Central memory CD8-positive, alpha-beta T cell (primary cell): ENCODE data around the gene MRPS17.
"Not testable (repeated sequence)": the region's sequence is repeated elsewhere in the genome, so short reads cannot be mapped to it uniquely, and the experiment has no call there.

ENCODE experiments used
- ATAC-seq: fragments of 150-1000 bp; cut with Tn5 transposase; replicated peaks from 2 replicates; pipeline ENCODE4 v1.10.0; 2022; ENCODE audit warnings: mild to moderate bottlenecking, moderate FRiP score, moderate number of reproducible peaks; ENCODE audit not compliant: poor library complexity, severe bottlenecking; ENCODE audit errors: extremely low read depth
- DNase-seq, 2 donors: peaks; one replicate each; pipeline ENCODE4 v3.0.0; 2021; ENCODE audit warnings: low spot score in 2 of 2
- H3K27ac Mint-ChIP-seq: one replicate; pipeline ENCODE4 v1.8.0; 2022; ENCODE audit warnings: low read depth, mild to moderate bottlenecking, moderate library complexity, mixed read lengths
- H3K27me3 Mint-ChIP-seq: one replicate; pipeline ENCODE4 v1.8.0; 2022; ENCODE audit warnings: mixed read lengths
- H3K36me3 Mint-ChIP-seq: one replicate; pipeline ENCODE4 v1.8.0; 2022; ENCODE audit warnings: mild to moderate bottlenecking, moderate library complexity, mixed read lengths; ENCODE audit not compliant: insufficient read depth
- H3K4me1 Mint-ChIP-seq: one replicate; pipeline ENCODE4 v1.8.0; 2022; ENCODE audit warnings: mixed read lengths
- H3K4me3 Mint-ChIP-seq: one replicate; pipeline ENCODE4 v1.8.0; 2022; ENCODE audit warnings: mild to moderate bottlenecking, moderate library complexity, mixed read lengths
- H3K9me3 Mint-ChIP-seq: one replicate; pipeline ENCODE4 v1.8.0; 2022; ENCODE audit warnings: mixed read lengths

The MRPS17 gene

DNA sequence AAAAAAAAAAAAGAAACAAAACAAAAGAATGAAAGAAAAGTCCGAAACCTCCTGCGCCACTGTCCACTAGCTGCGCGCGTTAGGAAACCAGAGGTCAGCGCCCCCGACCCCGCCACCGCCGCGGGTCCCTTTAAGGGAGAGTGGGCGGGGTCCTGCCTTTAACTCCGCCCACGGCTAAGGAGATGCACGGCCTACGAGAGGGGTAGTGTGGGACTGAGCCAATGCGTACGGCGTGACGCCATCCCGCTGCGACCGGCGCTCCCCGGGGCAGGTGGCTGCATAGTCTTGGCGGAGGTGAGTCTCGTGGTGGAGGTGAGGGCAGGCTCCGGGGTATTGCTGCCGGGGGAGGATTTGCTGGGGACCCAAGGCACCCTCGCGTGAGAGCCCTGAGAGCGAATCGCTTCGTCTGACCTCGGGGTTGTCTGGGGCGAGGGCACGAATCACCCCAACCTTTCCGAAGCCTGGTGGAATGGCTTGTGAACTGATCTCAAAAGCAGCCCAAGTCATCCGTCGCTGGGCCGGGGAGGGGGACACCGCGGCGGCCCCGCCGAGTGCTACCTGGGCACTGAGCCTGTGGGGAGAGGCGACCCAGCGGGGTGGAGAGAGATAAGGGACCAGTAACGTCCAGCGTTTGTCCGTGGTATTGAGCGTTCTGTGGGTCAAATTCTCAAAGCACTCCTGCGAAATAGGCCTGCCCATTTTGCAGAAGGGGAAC, at the start of gene MRPS17:
TSS of gene MRPS17 (plus strand) at position 241 of the 715 bp plus-strand sequence. CDS start 1,319 bp downstream, outside the sequence.
- no peaks in the 10 kb centered on the region for H3K9me3 Mint-ChIP-seq
- peak; percentile 85 to 90 for DNase-seq
- peak within 1 kb of the TSS; percentile 92 for H3K4me3 Mint-ChIP-seq
- H3K36me3 Mint-ChIP-seq, result peaks cover 17% of the 10 kb centered on the region
- H3K27ac Mint-ChIP-seq, result peak within 1 kb of the TSS; percentile 96
- peaks cover 17% of the 10 kb centered on the region for H3K4me1 Mint-ChIP-seq
- no peaks in the 10 kb centered on the region for H3K27me3 Mint-ChIP-seq
- peak; percentile 100 for ATAC-seq

DNA sequence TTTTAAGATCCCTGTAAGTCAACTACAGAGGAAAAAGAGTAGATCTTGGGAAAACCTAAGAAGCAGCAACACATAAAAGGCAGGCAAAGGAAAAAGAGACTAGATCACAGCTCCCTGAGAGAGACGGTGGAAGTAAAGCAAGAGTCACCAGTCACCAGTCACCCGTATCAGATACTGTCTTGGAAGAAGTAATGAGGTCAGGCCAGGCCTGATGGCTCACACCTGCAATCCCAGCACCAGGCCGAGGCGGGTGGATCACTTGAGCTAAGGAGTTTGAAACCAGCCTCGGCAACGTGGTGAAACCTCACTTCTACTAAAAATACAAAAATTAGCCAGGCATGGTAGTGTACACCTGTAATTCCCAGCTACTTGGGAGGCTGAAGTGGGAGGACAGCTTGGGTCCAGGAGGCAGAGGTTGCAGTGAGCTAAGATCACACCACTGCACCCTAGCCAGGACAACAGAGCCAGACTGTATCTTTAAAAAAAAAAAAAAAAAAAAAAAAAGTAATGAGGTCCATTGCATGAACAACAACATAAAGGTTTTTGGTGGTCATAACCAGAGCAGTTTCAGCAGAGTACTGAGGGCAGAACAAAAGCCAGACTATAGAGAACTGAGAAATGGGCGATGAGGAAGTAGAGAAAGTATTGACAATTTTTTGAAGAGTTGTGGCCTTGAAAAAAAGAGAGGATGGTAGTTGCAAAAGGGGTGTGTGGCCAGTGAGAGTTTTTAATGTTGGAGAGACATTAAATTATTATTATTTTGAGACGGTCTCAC, 47.5 kb upstream of the MRPS17 start:
- no peak overlapping the region for H3K4me3 Mint-ChIP-seq
- no peak for ATAC-seq
- H3K9me3 Mint-ChIP-seq, result no peaks in the 10 kb centered on the region
- H3K27ac Mint-ChIP-seq, result no peak overlapping the region
- DNase-seq, result no peak
- H3K27me3 Mint-ChIP-seq, result no peaks in the 10 kb centered on the region
- no peaks in the 10 kb centered on the region for H3K4me1 Mint-ChIP-seq
- no peaks in the 10 kb centered on the region for H3K36me3 Mint-ChIP-seq

- DNase-seq (no peak), ATAC-seq (no peak)
- no peak overlapping the region for H3K27ac Mint-ChIP-seq
- H3K4me3 Mint-ChIP-seq, result no peak overlapping the region
- H3K27me3 Mint-ChIP-seq, result no peaks in the 10 kb centered on the region
- no peaks in the 10 kb centered on the region for H3K9me3 Mint-ChIP-seq
- H3K4me1 Mint-ChIP-seq, result no peaks in the 10 kb centered on the region
- H3K36me3 Mint-ChIP-seq, result peaks cover 2% of the 10 kb centered on the region
Observed at GRCh38 chr7:55912748-55913158, 38.9 kb upstream of the MRPS17 start.

GRCh38 chr7:55917771-55918170, 33.9 kb upstream of the MRPS17 start:
- ATAC-seq (no peak), DNase-seq (no peak)
- H3K27me3 Mint-ChIP-seq, result no peaks in the 10 kb centered on the region
- H3K36me3 Mint-ChIP-seq, result no peaks in the 10 kb centered on the region
- no peaks in the 10 kb centered on the region for H3K4me1 Mint-ChIP-seq
- no peaks in the 10 kb centered on the region for H3K9me3 Mint-ChIP-seq
- H3K4me3 Mint-ChIP-seq, result no peak overlapping the region
- no peak overlapping the region for H3K27ac Mint-ChIP-seq

DNA sequence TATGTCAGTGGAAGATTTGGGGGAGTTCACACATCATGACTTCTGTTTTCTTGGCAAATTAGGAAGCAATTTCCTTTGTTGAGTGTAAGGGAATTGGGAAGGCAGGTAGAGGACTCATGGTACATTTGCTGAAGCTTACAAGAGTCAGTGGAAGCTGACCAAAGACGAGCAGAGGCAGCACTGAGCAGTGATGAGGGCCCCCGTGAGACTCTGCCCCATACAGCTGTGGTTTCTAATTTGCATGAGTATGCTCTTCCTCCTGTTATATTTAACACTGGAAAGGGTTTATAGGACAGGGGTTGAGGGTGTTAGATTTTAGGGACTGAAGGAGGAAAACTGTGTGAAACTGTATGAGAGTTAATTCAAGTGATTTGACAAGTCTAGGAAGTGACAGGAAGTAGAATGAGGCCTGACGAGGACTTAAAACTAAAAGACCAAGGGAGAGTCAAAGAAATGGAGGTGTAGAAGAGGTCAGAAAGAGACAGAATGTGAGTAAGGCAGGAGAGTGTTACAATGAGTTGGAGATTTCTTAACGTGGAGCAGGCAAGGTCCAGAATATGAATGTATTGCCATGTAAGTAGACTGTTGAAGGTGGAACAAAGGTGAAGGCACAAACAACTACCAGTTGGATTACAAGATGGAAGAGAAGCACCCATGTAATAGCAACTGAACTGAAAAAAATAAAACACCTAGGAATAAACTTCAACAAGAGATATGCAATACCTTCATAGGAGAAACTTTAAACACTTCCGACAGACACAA, 23.5 kb upstream of the MRPS17 start:
- Mint-ChIP-seq H3K9me3 (no peaks in the 10 kb centered on the region), H3K27ac (no peak overlapping the region), H3K27me3 (no peaks in the 10 kb centered on the region), H3K4me3 (no peak overlapping the region), H3K36me3 (no peaks in the 10 kb centered on the region), H3K4me1 (no peaks in the 10 kb centered on the region)
- no peak for DNase-seq
- ATAC-seq, result no peak

DNA sequence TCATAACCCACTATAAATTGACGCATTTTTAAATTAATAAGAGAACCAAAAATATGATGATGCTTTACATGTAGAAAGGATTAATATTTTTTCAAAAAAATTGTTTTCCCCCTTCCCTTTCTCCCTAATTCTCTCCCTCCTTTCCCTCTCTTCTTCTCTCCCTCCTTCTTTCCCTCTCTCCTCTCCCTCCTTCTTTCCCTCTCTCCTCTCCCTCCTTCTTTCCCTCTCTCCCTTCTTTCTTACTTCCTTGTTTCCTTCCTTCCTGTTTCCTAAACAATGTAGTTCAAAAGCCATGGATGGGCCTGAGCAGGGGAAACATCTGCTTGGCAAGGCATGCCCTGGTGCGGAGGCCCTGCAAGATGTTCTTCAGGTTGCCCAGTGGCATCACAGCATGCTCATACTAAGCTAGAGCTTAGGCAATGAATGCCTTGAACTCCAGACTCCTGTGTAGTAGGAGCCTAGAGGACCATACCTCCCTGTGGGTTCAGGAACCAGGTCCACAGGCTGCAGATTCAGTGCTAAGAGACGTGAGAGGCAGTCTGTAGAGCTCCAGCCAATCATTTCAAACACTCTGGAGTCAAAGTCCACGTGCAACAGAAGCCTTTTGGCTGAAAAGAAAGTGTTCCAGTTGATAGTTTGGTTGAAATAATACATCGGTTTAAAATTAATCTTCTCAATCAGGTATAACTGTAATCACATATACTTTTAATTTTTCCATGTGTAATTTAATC, 20.1 kb upstream of the MRPS17 start:
- ATAC-seq, result no peak

DNA sequence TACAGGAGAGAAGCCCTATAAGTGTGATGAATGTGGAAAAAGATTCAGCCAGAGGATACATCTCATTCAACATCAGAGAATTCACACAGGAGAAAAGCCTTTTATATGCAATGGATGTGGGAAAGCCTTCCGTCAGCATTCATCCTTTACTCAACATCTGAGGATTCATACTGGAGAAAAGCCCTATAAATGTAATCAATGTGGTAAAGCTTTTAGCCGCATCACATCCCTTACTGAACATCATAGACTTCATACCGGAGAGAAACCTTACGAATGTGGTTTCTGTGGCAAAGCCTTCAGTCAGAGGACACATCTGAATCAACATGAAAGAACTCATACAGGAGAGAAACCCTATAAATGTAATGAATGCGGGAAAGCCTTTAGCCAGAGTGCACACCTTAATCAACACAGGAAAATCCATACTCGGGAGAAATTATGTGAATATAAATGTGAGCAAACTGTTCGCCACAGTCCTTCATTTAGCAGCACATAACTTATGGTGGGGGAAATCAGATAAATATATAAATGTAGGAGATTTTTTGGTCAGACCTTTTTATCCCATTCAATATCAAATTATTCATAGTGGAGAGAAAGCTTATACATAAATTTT, 12.1 kb upstream of the MRPS17 start:
- ATAC-seq (no peak), DNase-seq (no peak)
- Mint-ChIP-seq H3K4me1 (no peaks in the 10 kb centered on the region), H3K9me3 (peaks cover 20% of the 10 kb centered on the region), H3K27ac (no peak overlapping the region), H3K4me3 (no peak overlapping the region), H3K36me3 (no peaks in the 10 kb centered on the region), H3K27me3 (no peaks in the 10 kb centered on the region)

More for the DNA sequence above, 20.1 kb upstream of the MRPS17 start:
- Mint-ChIP-seq H3K27me3 (no peaks in the 10 kb centered on the region), H3K9me3 (peaks cover 4% of the 10 kb centered on the region), H3K4me1 (no peaks in the 10 kb centered on the region), H3K27ac (no peak overlapping the region), H3K36me3 (no peaks in the 10 kb centered on the region), H3K4me3 (no peak overlapping the region)
- no peak for DNase-seq

GRCh38 chr7:55946545-55946944, 5.1 kb upstream of the MRPS17 start:
- no peak overlapping the region for H3K27ac Mint-ChIP-seq
- H3K9me3 Mint-ChIP-seq, result no peaks in the 10 kb centered on the region
- H3K36me3 Mint-ChIP-seq, result peaks cover 1% of the 10 kb centered on the region
- ATAC-seq (no peak), DNase-seq (no peak)
- H3K4me3 Mint-ChIP-seq, result no peak overlapping the region
- peaks cover 1% of the 10 kb centered on the region for H3K4me1 Mint-ChIP-seq
- H3K27me3 Mint-ChIP-seq, result no peaks in the 10 kb centered on the region

DNA sequence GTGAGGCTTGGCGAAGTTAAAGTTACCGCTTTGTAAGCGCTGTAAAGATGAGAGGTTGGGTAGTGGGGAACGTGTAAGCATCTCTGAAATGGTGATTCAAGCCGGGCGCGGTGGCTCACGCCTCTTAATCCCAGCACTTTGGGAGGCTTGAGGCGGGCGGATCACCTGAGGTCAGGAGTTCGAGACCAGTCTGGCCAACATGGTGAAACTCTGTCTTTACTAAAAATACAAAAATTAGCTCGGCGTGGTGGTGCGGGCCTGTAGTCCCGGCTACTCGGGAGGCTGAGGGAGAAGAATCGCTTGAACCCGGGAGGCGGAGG, 635 bp downstream of the MRPS17 start:
- Mint-ChIP-seq H3K27ac (peak overlapping the region; percentile 96), H3K4me1 (peaks cover 19% of the 10 kb centered on the region), H3K4me3 (peak overlapping the region; percentile 92), H3K36me3 (peaks cover 17% of the 10 kb centered on the region)
- not testable (repeated sequence) for H3K9me3 Mint-ChIP-seq, DNase-seq, H3K27me3 Mint-ChIP-seq
- ATAC-seq, result peak; percentile 4

- peak overlapping the region; percentile 12 for H3K27ac Mint-ChIP-seq
- peaks cover 17% of the 10 kb centered on the region for H3K36me3 Mint-ChIP-seq
- peaks cover 22% of the 10 kb centered on the region for H3K4me1 Mint-ChIP-seq
- DNase-seq, result no peak
- H3K4me3 Mint-ChIP-seq, result peak overlapping the region; percentile 92
- H3K27me3 Mint-ChIP-seq, result no peaks in the 10 kb centered on the region
- ATAC-seq, result no peak
- H3K9me3 Mint-ChIP-seq, result no peaks in the 10 kb centered on the region
Observed at GRCh38 chr7:55953707-55954475, 2.2 kb downstream of the MRPS17 start.

GRCh38 chr7:55957190-55957589, 5.5 kb downstream of the MRPS17 start:
- Mint-ChIP-seq H3K27me3 (no peaks in the 10 kb centered on the region), H3K4me1 (peaks cover 15% of the 10 kb centered on the region), H3K27ac (no peak overlapping the region), H3K4me3 (no peak overlapping the region), H3K36me3 (peaks cover 9% of the 10 kb centered on the region), H3K9me3 (no peaks in the 10 kb centered on the region)
- ATAC-seq (no peak), DNase-seq (no peak)
